Liver (tissue), 9 donors: ENCODE data around the gene STRBP. TPM values are rescaled to one million over a fixed set of nuclear protein-coding genes. Genes with fewer than 3 reads are reported as not detected.

ENCODE experiments used
- DNase-seq: peaks from one replicate; pipeline ENCODE4 v3.0.0-alpha.2; 2017; ENCODE audit warnings: low spot score
- H3K27ac ChIP-seq, 2 donors: one replicate each; pipeline ENCODE4 v1.7.0; 2013; ENCODE audit warnings: inconsistent platforms in 2 of 2, low read length in 2 of 2, control low read depth in 1 of 2, low read depth in 1 of 2, mild to moderate bottlenecking in 1 of 2
- H3K27me3 ChIP-seq, 4 donors: one replicate each; pipeline versions ENCODE4 v1.6.1 to v1.7.0; 2013; ENCODE audit warnings: low read length in 3 of 4, inconsistent platforms in 1 of 4, mild to moderate bottlenecking in 1 of 4, moderate library complexity in 1 of 4; ENCODE audit not compliant: control insufficient read depth in 4 of 4, insufficient read depth in 4 of 4
- H3K36me3 ChIP-seq, 4 donors: one replicate each; pipeline versions ENCODE4 v1.6.1 to v1.7.0; 2013; ENCODE audit warnings: low read length in 3 of 4, mild to moderate bottlenecking in 3 of 4, low read depth in 1 of 4, moderate library complexity in 1 of 4; ENCODE audit not compliant: control insufficient read depth in 4 of 4, insufficient read depth in 3 of 4
- H3K4me1 ChIP-seq, 4 donors: one replicate each; pipeline versions ENCODE4 v1.6.1 to v1.7.0; 2013; ENCODE audit warnings: low read length in 3 of 4, mild to moderate bottlenecking in 3 of 4, moderate library complexity in 1 of 4; ENCODE audit not compliant: control insufficient read depth in 4 of 4, insufficient read depth in 4 of 4
- H3K4me3 ChIP-seq, 3 donors: one replicate each; pipeline versions ENCODE4 v1.6.1 to v1.7.0; 2013; ENCODE audit warnings: low read length in 3 of 3, control low read depth in 1 of 3, low read depth in 1 of 3, mild to moderate bottlenecking in 1 of 3
- H3K9ac ChIP-seq, 2 donors: one replicate each; pipeline ENCODE4 v1.7.0; 2013; ENCODE audit warnings: low read length in 2 of 2, mild to moderate bottlenecking in 2 of 2, moderate library complexity in 2 of 2, control low read depth in 1 of 2, low read depth in 1 of 2
- H3K9me3 ChIP-seq, 4 donors: one replicate each; pipeline versions ENCODE4 v1.6.1 to v1.7.0; 2013; ENCODE audit warnings: low read length in 3 of 4; ENCODE audit not compliant: control insufficient read depth in 4 of 4
- ATF3 ChIP-seq: IDR thresholded peaks from 2 replicates; pipeline ENCODE4 v1.6.1; 2016; ENCODE audit warnings: antibody characterized with exemption
- CTCF ChIP-seq: fragments of 150-350 bp; IDR thresholded peaks from 2 replicates; pipeline ENCODE4 v1.5.1; 2017; ENCODE audit warnings: improper control_type of control experiment, low read depth, low read length; ENCODE audit not compliant: missing input control
- EGR1 ChIP-seq, 2 donors: IDR thresholded peaks; 2 replicates each; pipeline ENCODE4 v1.6.1; 2016 to 2018; ENCODE audit warnings: antibody characterized with exemption in 2 of 2, low read depth in 2 of 2
- FOXA1 ChIP-seq: IDR thresholded peaks from 2 replicates; pipeline ENCODE4 v1.6.1; 2016; ENCODE audit warnings: antibody characterized with exemption
- FOXA2 ChIP-seq: IDR thresholded peaks from 2 replicates; pipeline ENCODE4 v1.6.1; 2016; ENCODE audit warnings: antibody characterized with exemption
- GABPA ChIP-seq, 2 donors: IDR thresholded peaks in 1 of 2; conservative IDR thresholded peaks in 1 of 2; 2 replicates each; pipeline ENCODE4 v1.6.1; 2016; ENCODE audit warnings: antibody characterized with exemption in 2 of 2, mild to moderate bottlenecking in 1 of 2, moderate library complexity in 1 of 2
- HNF4A ChIP-seq, 2 donors: conservative IDR thresholded peaks; 2 replicates each; pipeline ENCODE4 v1.6.1; 2016; ENCODE audit warnings: antibody characterized with exemption in 2 of 2, mild to moderate bottlenecking in 2 of 2
- HNF4G ChIP-seq: IDR thresholded peaks from 2 replicates; pipeline ENCODE4 v1.6.1; 2016; ENCODE audit warnings: antibody characterized with exemption
- JUND ChIP-seq, 2 donors: IDR thresholded peaks; 2 replicates each; pipeline ENCODE4 v1.6.1; 2016; ENCODE audit warnings: antibody characterized with exemption in 2 of 2
- MAX ChIP-seq: IDR thresholded peaks from 2 replicates; pipeline ENCODE4 v1.6.1; 2016; ENCODE audit warnings: antibody characterized with exemption
- NR2F2 ChIP-seq: IDR thresholded peaks from 2 replicates; pipeline ENCODE4 v1.6.1; 2016; ENCODE audit warnings: antibody characterized with exemption
- RAD21 ChIP-seq, 2 donors: IDR thresholded peaks; 2 replicates each; pipeline ENCODE4 v1.6.1; 2016; ENCODE audit warnings: antibody characterized with exemption in 2 of 2, mild to moderate bottlenecking in 2 of 2
- REST ChIP-seq: IDR thresholded peaks from 2 replicates; pipeline ENCODE4 v1.6.1; 2016; ENCODE audit warnings: antibody characterized with exemption, mild to moderate bottlenecking
- RXRA ChIP-seq, 2 donors: IDR thresholded peaks; 2 replicates each; pipeline ENCODE4 v1.6.1; 2017 to 2018; ENCODE audit warnings: antibody characterized with exemption in 2 of 2, mild to moderate bottlenecking in 1 of 2
- SP1 ChIP-seq: IDR thresholded peaks from 2 replicates; pipeline ENCODE4 v1.6.1; 2018; ENCODE audit warnings: antibody characterized with exemption, mild to moderate bottlenecking
- TAF1 ChIP-seq: conservative IDR thresholded peaks from 2 replicates; pipeline ENCODE4 v1.6.1; 2016; ENCODE audit warnings: antibody characterized with exemption, mild to moderate bottlenecking
- YY1 ChIP-seq: IDR thresholded peaks from 2 replicates; pipeline ENCODE4 v1.6.1; 2016; ENCODE audit warnings: antibody characterized with exemption, mild to moderate bottlenecking
- WGBS: extraction: QIAGEN DNeasy Blood & Tissue Kit; methylation state at CpG from one replicate; pipeline ENCODE4 v1.1.7; 2013; 5-methylcytosine and 5-hydroxymethylcytosine counted together
- polyA plus RNA-seq, 2 donors: library from polyadenylated mRNA; stranded (reverse) in 1 of 2; unstranded in 1 of 2; fragments of 200-250 nt in 1 of 2; fragments of >200 nt in 1 of 2; fragmentation: Nextera tagmentation in 1 of 2; extraction: Ambion mirVana in 1 of 2; gene quantifications; one replicate each; pipeline versions ENCODE4 v1.2.1 to v1.2.3, GENCODE V29; 2013 to 2015
- total RNA-seq, 2 donors: library from RNA; depleted of rRNA; stranded (reverse); fragments of >200 nt; gene quantifications; one replicate each; pipeline ENCODE4 v1.2.3, GENCODE V29; 2014
- donor health status: healthy.
- donor health status: healthy.
- donor health status: healthy.
- donor health status: healthy.
- donor health status: healthy.

Gene STRBP
- total and polyA plus RNA-seq, 4 donors = 4.3 to 17.2 (median 8.5) TPM

GRCh38 chr9:123286324-123286723, 17.9 kb upstream of the STRBP start (continued):
- no peak for TF ChIP-seq REST

- TF ChIP-seq RXRA (IDR thresholded peaks at IDR 0.05) (no peak), YY1 (no peak), TAF1 (no peak), MAX (no peak), FOXA1 (no peak), SP1 (no peak), NR2F2 (no peak)
- no peaks in the 10 kb centered on the region for H3K36me3 ChIP-seq
- H3K4me1 ChIP-seq = no peaks in the 10 kb centered on the region
- no peak overlapping the region for H3K4me3 ChIP-seq
- no peaks in the 10 kb centered on the region for H3K27me3 ChIP-seq
- DNase-seq = no peak
- no peak overlapping the region for H3K27ac ChIP-seq
- H3K9me3 ChIP-seq = no peaks in the 10 kb centered on the region
- no peak overlapping the region for H3K9ac ChIP-seq
- 89% methylated on average over 7 of the region's 7 CpGs for WGBS
Observed at GRCh38 chr9:123284656-123285055, 16.3 kb upstream of the STRBP start.

GRCh38 chr9:123283455-123283854, 15.1 kb upstream of the STRBP start:
- WGBS = 94% methylated on average over 3 of the region's 3 CpGs
- no peak for DNase-seq
- Histone ChIP-seq H3K27ac (no peak overlapping the region), H3K4me3 (no peak overlapping the region), H3K9ac (no peak overlapping the region), H3K4me1 (no peaks in the 10 kb centered on the region), H3K9me3 (no peaks in the 10 kb centered on the region), H3K36me3 (no peaks in the 10 kb centered on the region), H3K27me3 (no peaks in the 10 kb centered on the region)
- TF ChIP-seq RXRA (IDR thresholded peaks at IDR 0.05) (no peak), HNF4A (conservative IDR thresholded peaks at IDR 0.05) (no peak), MAX (no peak), SP1 (no peak), YY1 (no peak), HNF4G (no peak), CTCF (no peak), ATF3 (no peak), JUND (IDR thresholded peaks at IDR 0.05) (no peak), FOXA1 (no peak), NR2F2 (no peak), EGR1 (IDR thresholded peaks at IDR 0.05; ENCODE audit: low read depth in 2 of 2) (no peak), REST (no peak), GABPA (IDR thresholded peaks at IDR 0.05 in 1 of 2, conservative IDR thresholded peaks at IDR 0.05 in 1 of 2) (no peak), TAF1 (no peak), FOXA2 (no peak), RAD21 (IDR thresholded peaks at IDR 0.05) (no peak)
